ENCODE data around the gene SCG3.

DNA sequence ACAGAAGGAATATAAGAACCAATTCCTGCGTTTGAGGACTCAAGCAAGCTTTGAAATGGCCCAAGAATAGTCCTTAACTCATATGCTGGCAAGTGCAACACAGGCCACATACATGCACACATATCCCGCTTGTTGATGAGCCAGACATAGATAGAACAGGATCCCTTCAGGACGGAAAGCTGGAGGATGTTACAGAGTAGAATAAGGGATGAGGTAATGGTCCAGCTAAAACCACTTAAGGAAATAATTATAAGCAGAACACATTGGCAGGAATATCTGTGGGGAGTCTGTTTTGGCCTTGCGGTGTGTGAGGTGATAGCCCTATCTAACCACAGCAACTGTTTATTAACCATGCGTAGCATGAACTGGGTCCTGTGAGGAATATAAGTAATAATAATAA, 25.0 kb downstream of the SCG3 start:
- TF ChIP-seq, protein P1, sequence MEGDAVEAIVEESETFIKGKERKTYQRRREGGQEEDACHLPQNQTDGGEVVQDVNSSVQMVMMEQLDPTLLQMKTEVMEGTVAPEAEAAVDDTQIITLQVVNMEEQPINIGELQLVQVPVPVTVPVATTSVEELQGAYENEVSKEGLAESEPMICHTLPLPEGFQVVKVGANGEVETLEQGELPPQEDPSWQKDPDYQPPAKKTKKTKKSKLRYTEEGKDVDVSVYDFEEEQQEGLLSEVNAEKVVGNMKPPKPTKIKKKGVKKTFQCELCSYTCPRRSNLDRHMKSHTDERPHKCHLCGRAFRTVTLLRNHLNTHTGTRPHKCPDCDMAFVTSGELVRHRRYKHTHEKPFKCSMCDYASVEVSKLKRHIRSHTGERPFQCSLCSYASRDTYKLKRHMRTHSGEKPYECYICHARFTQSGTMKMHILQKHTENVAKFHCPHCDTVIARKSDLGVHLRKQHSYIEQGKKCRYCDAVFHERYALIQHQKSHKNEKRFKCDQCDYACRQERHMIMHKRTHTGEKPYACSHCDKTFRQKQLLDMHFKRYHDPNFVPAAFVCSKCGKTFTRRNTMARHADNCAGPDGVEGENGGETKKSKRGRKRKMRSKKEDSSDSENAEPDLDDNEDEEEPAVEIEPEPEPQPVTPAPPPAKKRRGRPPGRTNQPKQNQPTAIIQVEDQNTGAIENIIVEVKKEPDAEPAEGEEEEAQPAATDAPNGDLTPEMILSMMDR (IDR thresholded peaks at IDR 0.05; ENCODE audit: borderline replicate concordance, extremely low read depth, low read length, poor library complexity, severe bottlenecking): no peak
- TF ChIP-seq EZH2 (IDR thresholded peaks at IDR 0.05; ENCODE audit: borderline replicate concordance, low read depth, low read length, severe bottlenecking): no peak
